ENCODE data around the gene PADI6.
"Not testable (repeated sequence)": the region's sequence is repeated elsewhere in the genome, so short reads cannot be mapped to it uniquely, and the experiment has no call there.

The PADI6 gene

DNA sequence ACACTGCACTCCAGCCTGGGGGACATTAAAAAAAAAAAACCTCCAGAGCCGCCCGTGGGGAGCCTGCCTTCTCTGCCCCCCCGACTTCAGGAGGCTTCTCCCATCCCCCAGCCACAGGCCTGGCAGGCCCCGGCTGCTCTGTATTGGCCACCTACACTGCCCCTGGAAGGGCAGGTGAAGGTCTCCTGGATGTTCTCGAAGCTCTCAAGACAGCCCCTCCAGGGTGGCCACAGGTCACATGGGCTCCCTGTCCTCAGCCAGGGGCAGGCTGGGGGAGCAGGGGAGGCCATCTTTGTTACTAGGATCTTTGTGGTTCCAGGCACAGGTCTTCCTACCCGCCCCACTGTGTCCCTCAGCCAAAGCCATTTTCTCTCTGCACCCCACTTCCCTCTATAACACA lies 32.8 kb downstream of the PADI6 start:
- DNase-seq (ENCODE audit: low read depth): no peak

DNA sequence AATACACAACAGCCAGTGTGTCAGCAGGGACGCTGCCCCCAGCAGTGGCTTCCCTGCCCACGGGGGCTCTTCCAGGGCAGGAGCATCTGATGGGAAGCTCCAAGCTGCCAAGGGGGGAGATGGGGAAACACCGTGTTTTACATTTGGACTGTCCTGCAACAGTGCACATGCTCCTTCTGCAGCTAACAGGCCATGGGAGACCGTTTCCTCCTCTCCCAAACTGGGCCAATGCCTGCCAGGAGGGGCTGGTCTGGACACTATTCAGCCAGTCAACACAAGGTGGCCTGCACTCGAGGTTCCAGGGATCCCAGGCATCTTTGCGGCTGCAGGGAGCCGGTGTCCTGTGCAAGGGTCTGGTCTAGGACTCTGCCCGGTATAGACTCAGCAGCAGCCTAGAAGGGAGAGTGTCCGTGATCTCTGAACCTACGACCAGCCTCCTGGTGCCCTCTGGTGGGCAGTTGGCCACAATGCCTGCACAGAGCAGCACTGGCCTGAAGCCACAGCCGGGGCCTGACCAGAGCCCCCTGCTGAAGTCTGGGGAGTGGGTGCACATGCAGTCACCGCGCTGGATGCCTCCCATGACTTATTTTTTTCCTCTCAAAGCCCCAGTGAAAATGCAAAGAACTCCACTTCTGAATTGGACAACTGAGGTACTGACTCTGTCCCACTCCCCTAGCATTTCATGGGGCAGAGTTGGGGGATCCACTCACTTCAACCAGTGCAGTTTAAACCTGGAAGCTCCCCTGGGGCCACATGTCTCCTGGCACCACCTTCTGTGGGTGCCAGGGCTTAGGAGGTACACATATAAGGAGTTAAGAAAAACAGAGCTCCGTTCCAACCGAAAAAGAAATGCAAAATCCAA lies 34.1 kb downstream of the PADI6 start:
- peak; percentile 44 for DNase-seq (ENCODE audit: low read depth)

DNA sequence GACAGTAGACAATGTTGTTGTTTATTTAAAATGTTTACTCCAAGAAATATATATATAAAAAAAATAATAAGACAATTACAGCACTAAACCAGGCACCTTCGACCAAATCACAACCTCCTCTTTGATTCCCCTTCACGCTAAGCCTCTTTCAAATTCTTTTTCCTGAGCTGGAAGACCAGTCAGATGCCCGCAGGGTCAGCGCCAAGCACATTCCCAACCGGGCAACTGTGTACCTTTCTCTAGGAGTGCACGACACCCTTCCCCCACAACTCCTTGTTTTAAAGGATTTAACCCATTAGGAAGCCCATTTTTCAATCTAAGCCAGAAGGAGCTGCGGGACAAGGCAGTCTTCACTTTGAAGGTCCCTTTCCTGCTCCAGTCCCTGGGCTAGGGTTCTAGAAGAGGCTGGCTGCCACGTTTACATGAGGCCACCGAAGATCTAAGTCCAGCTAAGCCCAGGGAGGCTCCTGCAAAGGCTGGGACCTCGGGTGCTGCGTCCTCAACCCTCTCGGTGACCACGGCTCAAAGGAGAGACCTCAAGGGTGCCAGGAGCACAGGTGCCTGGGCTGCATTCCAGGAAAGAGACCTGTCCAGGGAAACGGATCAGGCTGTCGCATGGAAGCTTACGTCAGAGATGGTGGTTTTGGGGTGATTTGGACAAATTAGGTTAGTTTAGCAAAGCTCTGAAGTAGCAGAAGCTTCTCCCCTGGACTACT lies 34.9 kb downstream of the PADI6 start:
- not testable (repeated sequence) for DNase-seq (ENCODE audit: low read depth)

DNA sequence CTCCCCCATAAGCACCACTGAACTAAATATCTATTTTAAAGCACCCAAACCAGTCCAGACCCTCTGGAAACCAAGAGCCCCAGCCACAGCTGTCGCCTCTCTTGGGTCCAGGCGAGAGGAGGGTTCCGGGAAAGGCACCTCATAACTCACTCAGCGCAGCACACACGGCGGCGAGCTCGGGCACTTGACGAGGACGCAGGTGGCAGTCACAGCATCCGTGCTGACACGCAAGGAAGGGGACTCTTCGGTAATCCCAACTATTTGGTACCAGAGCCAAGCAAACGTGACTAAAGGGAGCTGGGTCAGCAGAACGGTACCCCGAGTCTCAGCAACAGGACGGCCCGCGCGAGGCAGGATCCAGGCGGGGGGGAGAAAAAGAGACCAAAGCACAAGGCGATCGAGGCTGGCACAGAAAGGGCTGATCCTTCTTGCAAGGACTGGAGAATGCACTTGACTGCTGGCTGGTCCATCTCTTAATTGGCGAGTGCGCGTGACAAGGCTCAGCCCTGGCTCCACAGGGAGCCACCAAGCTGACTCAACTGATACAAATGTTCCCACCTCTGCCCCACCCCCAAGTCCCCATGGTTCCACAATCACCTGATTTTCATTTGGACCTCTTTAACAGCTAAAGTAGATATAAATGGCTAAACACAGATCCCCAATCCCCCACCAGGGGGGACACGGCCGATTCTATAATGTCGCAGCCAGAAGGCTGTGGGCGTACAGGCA lies 36.0 kb downstream of the PADI6 start:
- not testable (repeated sequence) for DNase-seq (ENCODE audit: low read depth)

DNA sequence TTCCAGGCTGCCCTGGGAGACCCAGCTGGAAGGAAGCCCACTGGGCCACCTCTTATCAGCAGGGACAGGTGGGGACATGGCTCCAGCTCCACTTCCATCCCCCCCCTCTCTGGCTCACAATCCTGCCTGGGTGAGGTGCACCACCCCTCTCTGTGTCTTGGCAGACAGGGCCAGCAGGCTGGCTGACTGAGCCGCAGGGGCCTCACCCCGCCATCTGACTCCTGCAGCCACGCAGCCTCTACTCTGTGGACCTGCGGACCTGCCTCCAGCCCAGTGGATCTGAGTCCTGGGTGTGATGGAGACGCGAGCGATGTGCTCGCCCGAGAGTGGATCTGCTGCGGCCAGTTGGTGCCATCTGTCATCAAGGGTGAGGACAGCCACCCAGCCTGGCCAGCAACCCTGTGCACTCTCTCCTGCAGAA lies 37.4 kb downstream of the PADI6 start:
- DNase-seq (ENCODE audit: low read depth): no peak

DNA sequence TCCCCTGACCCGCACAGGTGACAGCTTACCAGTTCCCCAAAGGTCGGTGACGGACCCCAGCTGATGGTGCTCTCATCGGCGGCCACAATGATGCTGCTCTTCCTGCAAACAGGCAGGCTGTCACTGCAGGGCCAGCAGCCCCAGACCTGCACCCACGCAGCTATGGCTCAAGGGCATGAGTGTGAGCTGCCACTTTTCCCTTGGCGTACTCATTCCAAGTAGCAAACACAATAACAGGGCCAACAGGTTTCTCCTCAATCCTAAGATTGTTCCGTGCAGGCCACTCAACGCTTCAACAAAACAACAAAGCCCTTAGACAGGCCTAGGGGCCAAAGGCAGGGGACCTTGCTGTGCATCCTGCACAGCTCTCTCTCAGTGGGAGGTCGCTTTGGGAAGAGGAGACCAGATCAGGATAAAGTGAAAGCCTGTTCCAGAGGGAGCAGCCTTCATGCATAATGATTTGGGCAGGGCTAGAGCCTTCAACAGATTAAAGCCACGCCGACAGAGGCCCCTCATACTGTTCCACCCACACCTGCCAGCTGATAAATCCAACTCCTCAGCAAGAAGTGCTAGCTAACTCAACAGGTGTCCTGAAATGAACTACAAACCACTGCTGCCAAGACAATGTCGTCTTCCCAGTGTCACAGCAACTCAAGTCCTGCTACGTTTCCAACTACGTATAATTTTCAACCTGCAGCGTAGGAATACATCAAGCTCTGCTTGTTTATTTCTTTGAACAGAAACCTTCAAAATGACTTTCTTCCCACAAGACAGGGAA lies 40.3 kb downstream of the PADI6 start:
- no peak for DNase-seq (ENCODE audit: low read depth)

DNA sequence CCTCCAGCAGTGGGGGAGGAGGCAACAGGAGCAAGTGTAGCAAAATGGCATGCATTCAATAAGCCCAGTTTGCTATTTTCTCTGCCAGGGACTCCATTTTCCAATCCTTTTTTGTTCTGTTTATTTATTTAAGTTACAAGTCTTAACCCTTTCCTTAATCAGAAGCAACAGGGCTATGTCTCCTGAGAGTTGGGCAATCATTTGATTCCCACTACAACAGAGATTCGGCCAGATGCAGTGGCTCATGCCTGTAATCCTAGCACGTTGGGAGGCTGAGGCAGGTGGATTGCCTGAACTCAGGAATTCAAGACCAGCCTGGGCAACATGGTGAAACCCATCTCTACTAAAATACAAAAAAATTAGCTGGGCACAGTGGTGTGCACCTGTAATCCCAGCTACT lies 42.0 kb downstream of the PADI6 start:
- DNase-seq (ENCODE audit: low read depth): peak; percentile 28

DNA sequence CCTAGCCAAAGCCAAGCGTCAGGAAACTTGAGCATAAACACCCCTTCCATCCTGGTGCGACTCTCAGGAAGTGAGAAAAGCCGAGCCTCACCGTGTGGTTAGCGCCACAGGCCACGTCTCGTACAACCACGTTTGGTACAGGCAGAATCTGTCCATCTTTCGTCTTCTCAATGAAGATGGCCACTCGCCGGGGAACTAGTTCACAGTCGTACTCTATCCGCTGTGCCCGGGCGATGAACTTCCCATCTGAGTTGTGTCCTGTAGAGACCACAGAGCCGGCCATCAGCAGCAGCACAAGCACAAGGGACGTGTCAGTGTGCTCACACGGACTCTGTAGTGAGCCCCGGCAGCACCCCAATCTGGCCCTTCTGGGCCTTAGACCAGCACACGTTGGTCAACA lies 44.4 kb downstream of the PADI6 start:
- DNase-seq (ENCODE audit: low read depth): no peak

DNA sequence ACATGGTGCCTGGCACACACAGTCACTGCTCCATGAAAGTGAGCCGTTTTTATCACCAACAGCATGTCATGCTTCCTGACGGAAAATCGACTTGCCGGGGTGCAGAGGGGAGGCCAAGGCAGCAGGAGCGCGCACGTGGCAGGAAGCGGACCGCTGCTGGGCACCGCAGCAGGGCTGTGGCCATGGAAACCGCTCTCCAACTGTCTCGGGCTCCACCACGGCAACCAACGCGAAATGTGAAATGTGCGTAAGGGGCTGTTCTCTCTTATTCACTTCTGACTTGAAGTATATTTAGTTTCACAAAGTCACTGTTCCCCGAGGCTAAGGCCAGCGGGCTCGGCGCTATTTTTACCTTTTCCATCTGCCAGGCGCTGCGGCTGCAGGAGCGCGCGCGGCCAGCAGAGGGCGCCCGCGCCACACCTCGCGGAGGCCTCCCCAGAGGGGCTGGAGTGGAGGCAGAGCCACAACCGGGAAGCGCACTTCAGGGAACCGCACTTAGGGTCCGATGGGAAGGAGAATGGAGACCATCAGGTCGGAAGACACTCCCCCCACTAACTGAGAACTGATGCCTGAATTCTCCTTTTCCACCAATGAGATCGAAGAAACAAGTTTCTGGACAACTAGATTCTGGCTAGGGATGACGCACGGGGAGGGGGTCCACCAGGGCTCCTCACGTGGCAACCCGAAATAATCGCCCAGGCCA lies 47.8 kb downstream of the PADI6 start:
- DNase-seq (ENCODE audit: low read depth): peak; percentile 28

DNA sequence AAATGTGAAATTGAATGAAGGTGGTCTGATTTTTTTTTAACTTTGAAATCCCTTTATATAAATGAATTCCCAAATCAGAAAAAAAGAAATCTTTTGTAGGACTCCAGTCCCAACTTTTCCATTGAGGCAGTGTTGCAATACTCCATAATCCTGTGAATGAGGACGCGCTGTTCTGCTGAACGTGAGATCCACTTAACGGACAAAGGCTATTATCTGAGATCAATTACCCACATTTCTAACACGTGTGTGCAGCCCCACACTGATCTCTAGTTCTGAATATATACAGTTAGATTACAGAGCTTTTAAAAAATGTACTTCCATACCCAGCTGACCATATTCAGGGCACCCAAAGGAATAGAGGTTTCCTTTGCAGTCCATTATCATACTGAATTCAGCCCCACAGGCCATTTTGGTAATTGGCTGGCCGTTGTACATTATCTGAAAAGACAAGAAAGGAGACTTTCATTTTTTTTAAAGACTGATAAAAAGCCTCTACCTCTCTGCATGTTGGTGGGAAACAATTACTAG lies 48.5 kb downstream of the PADI6 start:
- DNase-seq (ENCODE audit: low read depth): no peak

DNA sequence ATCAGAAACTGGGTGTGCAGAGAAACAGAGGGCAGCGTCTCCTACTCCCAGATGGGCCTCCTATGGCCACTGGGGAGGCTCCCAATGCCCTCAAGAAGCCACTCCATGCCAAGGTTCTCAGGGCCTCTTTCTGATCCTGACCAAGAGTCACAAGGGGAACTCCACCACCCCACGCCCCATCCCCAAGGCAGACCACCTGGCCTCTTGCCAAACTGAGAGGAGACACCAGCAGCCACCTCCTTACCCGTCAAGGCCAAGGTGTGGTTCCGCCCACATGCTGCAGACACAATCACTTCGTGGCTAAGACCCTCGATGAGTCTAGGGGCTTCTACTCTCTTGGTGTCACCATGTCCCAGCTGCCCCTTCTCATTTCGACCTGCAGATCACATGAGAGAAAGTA lies 50.5 kb downstream of the PADI6 start:
- no peak for DNase-seq (ENCODE audit: low read depth)

DNA sequence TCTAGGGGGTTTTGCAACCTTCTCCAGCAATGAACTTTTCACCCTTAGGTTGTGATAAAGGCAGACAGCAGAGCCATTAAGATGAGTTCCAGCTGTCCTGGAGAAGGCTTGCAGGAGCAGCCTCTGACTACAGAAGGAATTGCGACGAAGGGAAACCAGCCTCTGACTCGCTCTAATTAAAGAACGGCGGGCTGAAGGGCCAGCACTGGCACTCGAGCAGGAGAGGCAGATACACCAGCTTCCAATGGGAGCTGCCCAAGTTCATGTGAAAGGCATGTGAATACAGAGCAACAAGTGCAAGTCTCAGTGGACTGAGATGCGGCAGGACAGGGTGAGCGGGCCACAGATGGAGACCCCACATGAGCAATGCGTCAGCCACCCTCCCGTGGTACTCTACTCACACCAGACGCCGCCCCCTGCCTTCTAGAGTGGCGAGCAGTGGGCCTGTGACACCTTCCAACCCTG lies 51.8 kb downstream of the PADI6 start:
- DNase-seq (ENCODE audit: low read depth): peak; percentile 61

DNA sequence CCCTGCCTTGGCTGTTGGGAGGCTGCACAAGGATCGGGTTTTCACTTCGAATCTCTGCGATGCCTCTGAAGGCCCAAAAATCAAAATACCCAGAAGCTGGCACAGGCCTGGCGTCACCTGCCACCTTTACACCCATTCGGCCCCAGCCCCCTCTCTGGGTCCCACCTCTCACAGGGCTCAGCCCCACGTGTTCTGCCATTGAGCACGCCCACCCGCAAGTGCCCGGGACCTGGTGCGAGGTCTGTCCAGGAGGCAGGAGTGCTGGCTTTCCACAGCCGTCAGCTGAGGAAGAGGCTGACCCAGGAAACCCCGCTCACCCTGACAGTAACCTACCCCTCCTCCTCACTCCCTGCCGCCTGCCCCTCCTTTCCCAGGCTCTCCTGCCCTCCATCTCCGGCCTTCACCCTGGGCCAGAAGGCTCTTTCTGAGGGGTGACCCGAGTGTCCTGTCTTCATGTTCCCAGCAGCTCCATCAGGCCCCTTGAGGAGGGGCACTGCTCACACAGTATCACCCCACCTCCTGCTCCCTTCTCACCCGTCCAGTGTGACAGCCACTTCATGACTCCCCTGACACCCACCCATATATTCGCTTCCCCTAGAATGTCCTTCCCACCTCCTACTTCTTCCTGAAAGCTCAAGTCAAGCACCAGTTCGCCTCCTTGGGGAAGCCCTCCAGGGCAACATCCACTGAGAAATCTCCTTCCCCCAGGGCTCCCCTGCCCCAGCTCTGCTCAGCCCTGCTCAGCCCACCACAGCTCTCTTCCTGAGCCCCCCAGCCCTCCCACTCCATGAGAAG lies 54.0 kb downstream of the PADI6 start:
- DNase-seq (ENCODE audit: low read depth): no peak

DNA sequence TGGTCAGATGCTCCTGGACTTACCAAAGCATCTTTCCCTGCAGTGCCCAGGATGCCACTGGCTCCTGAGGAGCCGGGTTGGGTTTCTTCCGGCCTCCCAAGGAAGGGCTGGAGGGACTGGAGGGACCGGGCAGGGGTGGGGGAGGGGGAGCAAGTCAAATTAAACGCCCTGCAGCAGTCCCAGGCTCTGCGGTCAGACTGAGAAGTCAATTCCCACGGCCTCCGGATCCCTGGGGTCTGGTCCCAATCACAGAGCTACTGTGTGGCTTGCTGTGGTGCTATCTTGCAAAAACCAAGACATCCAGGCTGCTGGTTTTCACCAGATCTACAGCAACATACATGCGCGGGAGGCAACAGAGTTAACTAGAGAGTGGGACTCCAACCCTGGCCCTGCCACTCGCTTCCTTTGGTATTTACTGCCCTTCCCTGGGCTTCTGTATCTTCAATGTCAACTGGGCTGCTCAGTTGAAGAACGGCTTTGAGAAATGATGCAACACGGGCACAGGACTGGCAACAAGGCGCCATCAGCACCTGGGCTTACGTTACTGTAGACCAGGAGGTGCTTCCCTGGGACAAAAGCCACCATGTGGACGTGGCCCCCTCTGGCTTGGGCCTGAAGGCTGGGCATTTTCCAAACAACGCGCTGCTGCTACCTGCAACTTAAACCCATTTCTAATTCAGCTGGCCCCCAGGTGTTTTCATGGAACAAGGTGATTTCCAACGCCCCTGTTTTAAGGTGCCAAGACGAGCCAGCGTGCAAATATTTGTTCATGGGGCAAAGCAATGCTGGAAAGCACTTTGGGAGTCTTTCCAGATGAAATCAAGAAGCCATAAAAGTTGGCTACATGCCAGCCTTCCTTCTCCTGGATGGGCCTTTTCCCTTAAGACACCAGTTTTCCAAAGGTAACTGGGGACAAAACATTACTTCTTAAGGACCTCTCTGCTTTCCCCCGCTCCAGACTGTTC lies 56.0 kb downstream of the PADI6 start:
- DNase-seq (ENCODE audit: low read depth): no peak

DNA sequence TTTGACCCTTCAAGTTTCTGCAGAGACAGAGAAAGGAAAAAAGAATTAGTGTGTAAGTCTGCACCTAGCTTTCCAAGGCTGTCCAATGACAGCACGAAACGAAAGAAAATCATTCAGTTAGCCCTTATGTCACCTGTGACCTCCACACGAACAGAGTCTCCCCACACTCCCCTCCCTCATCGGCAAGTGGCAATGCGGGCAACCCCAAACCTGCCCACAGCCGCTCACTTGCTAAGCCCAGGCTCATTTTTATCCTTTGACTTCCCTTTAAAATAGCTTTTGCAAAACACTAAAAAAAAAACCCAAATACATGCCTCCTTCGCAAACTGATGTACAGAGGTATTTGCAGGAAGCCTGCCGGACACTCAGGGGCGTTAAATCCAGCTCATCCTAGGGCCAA lies 57.2 kb downstream of the PADI6 start:
- DNase-seq (ENCODE audit: low read depth): no peak

DNA sequence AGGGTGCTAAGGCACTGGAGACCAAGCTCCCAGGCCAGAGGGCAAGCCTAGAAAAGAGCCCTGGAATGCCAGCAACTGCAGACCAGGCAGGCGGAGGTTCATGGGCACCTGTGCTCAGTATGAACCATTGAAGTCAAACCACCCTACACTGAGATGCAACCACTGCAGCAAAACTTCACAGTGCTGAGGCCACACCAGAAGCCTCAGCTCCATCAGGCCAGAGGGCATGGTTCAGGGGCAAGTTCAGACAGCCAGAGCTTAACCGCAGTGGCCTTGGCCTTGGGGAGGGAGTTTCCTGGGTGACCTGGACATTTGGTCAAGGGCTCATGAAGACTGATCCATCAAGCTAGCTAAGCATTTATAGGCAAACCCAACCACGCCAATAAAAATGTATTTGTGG lies 60.4 kb downstream of the PADI6 start:
- DNase-seq (ENCODE audit: low read depth): no peak

DNA sequence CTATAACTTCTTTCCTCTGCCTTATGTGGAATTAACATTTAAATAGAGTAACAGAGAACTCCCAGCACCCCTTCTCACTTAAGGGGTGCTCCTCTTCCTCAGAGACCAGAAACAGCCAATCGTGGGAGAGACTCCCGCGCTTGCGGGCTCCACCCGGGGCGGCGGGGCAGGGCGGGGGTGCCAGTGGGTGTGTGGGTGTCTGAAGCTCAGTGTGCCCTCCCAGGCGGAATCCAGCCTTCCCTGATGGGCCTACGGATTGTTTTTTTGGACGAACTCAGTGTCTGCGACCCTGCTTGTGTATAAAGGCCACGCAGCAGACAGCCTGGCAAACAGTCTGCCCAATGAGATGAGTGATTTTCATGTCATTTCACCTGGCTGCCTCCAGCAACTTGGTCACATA lies 61.3 kb downstream of the PADI6 start:
- DNase-seq (ENCODE audit: low read depth): no peak

DNA sequence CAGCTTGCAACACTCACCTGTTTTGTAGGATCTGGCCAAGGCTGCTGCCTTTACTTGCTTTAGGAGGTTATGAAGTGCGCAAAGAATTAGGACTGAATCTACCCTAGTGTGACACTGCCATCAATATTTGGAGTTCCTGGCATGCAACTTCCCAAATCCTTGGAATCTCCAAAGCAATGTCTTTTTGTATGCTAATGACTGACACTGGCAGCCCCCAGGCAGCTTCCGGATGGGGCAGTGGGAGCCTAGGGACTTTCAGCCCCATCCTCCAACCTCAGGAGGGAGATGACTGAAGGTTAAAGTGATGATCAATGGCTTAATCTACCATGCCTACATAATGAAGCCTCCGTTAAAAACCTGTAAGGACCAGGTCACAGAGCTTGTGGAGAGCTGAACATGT lies 62.0 kb downstream of the PADI6 start:
- DNase-seq (ENCODE audit: low read depth): no peak

DNA sequence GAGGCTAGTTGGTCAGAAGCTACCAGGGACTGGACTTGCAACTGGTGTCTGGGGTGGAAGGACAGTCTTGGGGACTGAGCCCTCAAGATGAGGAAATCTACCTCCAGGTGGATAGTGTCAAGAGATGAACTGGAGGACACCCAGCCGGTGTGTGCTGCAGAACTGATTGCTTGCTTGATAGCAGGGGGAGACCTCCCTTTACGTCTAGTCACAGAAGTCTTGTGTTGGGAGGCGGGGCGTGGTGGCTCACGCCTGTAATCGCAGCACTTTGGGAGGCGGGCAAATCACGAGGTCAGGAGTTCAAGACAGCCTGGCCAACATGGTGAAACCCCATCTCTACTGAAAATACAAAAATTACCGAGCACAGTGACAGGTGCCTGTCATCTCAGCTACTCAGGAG lies 62.6 kb downstream of the PADI6 start:
- DNase-seq (ENCODE audit: low read depth): no peak

Measured in iris pigment epithelial cell (primary cell).